ENCODE results near the gene ATP6V1F. TPM values are rescaled to one million over a fixed set of nuclear protein-coding genes. Genes with fewer than 3 reads are reported as not detected.
A peak's percentile ranks its signal among the peaks of the same experiment; 100 is the strongest.

Gene ATP6V1F
- total RNA-seq, 2 experiments from 2014 or later: 127 to 158 TPM

GRCh38 chr7:128873234-128873633, 10.6 kb downstream of the ATP6V1F start:
- Mint-ChIP-seq H3K27me3 (peaks cover 25% of the 10 kb centered on the region), H3K36me3 (no peaks in the 10 kb centered on the region), H3K4me1 (peaks cover 15% of the 10 kb centered on the region), H3K27ac (no peak overlapping the region), H3K9me3 (ENCODE audit: low read depth) (no peaks in the 10 kb centered on the region), H3K4me3 (no peak overlapping the region)
- ATAC-seq: no peak
- DNase-seq: no peak
- CTCF ChIA-PET: interaction anchor here (1.2 to 7.0 kb wide), 3 partner anchors 9 to 11 kb away, joined by 3 to 65 read pairs (median 5); partner anchors contain the start of gene ATP6V1F

DNA sequence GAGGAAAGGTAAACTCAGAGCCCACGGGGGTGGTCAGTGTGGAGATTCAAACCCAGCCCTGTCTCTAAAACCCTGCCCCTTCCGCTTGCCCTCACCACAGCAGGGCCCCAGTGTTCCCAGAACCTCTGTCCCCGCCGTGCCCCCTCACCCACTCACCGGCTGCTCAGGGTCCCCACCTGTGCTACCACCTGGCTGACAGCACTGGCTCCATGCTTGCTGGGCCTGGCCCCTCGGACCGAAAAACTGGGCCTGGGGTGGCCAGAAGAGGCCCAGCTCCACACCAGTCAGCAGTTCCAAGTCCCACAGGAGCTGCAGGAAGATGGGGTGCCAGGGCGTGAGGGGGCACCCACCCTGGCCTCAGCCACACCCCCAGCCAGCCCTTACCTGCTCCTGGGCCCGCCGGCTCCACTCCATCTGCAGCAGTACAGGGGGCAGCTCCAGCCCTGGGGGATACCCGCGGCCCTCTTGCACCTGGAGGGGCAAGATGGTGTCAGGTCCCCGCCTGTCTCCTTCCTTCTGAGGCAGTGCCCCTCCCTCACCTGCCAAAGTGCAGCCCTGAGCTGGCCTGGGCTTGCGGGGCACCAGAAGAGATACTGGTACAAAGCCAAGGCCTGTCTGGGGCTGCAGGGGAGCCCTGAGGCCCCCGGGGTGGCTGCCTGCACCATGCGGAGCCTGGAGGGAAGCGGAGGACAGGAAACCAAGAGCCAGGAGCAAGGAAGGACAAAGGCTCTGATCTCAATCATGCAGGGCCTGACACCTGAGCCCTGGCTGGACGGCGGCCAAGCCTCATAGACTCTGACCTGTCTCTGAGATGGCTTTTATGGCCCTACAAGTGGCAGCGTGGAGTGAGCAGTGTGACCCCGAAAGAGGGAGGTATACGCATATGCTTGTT, 11.7 kb downstream of the ATP6V1F start:
- Mint-ChIP-seq H3K27ac (no peak overlapping the region), H3K4me1 (peaks cover 14% of the 10 kb centered on the region), H3K36me3 (no peaks in the 10 kb centered on the region), H3K27me3 (peaks cover 21% of the 10 kb centered on the region), H3K4me3 (no peak overlapping the region), H3K9me3 (ENCODE audit: low read depth) (no peaks in the 10 kb centered on the region)
- CTCF ChIA-PET: interaction anchor here (1.4 to 1.8 kb wide), 4 partner anchors 9 to 32 kb away, joined by 3 to 11 read pairs (median 5); partner anchors contain the start of gene ATP6V1F
- ATAC-seq: no peak
- DNase-seq: no peak

DNA sequence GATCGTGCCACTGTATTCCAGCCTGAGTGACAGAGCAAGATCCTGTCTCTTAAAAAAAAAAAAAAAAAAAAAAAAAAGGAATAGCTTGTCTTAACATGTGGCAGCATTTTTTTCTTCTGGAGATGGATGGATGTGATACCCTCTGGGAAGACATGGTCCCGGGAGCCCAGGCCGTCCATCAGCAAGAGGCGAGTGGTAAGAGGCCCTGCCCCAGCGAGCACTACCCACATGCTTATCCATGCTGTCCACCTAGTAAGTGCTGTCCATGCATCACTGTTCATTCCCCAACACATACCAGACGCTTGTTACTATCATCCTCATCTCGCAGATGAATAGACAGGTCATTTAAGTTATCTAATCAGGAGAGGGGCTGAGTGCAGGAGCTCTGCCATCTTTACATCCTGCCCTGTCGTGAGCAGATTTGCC, 12.9 kb downstream of the ATP6V1F start:
- CTCF ChIA-PET: interaction anchor here (1.4 to 1.8 kb wide), 4 partner anchors 8 to 216 kb away, joined by 3 to 11 read pairs (median 4); partner anchors contain the start of gene ATP6V1F
- Mint-ChIP-seq H3K9me3 (ENCODE audit: low read depth) (no peaks in the 10 kb centered on the region), H3K27ac (peak overlapping the region; percentile 38), H3K36me3 (no peaks in the 10 kb centered on the region), H3K4me3 (no peak overlapping the region), H3K4me1 (peaks cover 13% of the 10 kb centered on the region), H3K27me3 (peaks cover 14% of the 10 kb centered on the region)
- no peak for ATAC-seq
- DNase-seq: no peak

DNA sequence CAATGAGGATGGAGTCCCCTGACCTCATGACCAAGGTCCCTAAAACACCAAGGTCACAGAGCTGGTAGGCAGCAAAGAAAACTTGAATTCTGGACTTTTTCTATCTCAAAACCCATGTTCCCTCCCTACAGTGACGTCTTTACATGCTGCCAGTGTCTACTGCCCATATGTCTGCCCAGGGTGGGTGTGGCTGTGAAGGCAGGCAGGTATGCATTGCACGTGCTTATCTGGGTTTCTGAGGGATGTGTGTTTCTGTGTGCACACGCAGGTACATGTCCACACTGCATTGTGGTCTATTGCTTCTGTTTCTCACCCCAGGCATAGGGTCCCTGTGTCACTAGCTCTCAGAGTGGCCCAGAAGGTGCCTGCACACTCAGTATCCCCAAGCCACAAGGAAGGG, 13.5 kb downstream of the ATP6V1F start:
- H3K4me3 Mint-ChIP-seq: no peak overlapping the region
- H3K4me1 Mint-ChIP-seq: peaks cover 13% of the 10 kb centered on the region
- no peaks in the 10 kb centered on the region for H3K9me3 Mint-ChIP-seq (ENCODE audit: low read depth)
- H3K27me3 Mint-ChIP-seq: peaks cover 11% of the 10 kb centered on the region
- CTCF ChIA-PET: interaction anchor here (1.4 kb wide), 2 partner anchors 34 to 216 kb away, joined by 3 read pairs; no protein-coding TSS in a partner anchor
- no peak for DNase-seq
- no peaks in the 10 kb centered on the region for H3K36me3 Mint-ChIP-seq
- H3K27ac Mint-ChIP-seq: no peak overlapping the region
- ATAC-seq: no peak

- Mint-ChIP-seq H3K36me3 (no peaks in the 10 kb centered on the region), H3K4me1 (peaks cover 13% of the 10 kb centered on the region), H3K27ac (no peak overlapping the region), H3K4me3 (no peak overlapping the region), H3K9me3 (ENCODE audit: low read depth) (no peaks in the 10 kb centered on the region), H3K27me3 (peaks cover 9% of the 10 kb centered on the region)
- CTCF ChIA-PET: interaction anchor here (1.4 kb wide), 1 partner anchor 215 kb away, joined by 3 read pairs; no protein-coding TSS in a partner anchor
- ATAC-seq: no peak
- DNase-seq: no peak
Observed at GRCh38 chr7:128876586-128876977, 13.9 kb downstream of the ATP6V1F start.

DNA sequence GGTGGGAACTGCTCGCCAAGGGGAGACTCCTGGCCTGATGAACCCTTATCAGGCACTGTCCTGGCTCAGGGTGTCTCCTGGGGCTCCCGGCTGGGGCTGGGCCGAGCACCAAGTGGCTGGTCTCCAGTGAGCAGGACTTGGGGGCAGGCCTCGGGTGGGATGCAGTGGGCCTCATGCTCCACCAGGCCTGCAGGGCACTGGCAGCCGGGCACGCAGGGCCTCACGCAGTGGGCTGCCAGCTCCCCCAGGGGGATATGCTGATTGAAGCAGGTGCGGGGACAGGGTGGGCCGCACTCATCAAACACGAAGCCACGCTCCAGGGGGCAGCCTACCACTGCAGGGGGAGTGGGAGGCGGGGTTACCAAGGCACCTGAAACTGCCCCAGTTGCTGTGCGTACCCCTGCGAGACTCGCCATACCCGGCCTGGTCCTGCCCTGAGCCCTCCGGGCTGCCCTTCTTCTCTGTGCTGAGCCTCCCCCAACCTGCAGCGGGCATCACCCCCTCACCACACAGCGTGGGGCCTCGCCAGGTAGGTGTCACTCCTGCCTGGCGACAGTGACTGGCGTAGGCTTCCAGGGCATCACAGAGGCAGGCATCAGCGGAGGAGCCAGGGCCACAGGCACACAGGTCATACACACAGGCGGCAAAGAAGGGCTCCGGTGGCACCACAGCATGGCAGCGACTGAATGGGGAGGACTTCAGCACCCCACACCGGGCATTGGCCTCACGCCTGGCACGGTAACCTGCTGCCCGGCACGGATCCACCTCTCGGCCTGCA, 14.5 kb downstream of the ATP6V1F start:
- CTCF ChIA-PET: interaction anchor here (1.0 to 8.5 kb wide), 2 partner anchors 8 to 15 kb away, joined by 3 to 107 read pairs; partner anchors contain the start of gene ATP6V1F
- Mint-ChIP-seq H3K4me3 (no peak overlapping the region), H3K27ac (no peak overlapping the region), H3K4me1 (peaks cover 13% of the 10 kb centered on the region), H3K27me3 (peaks cover 3% of the 10 kb centered on the region), H3K9me3 (ENCODE audit: low read depth) (no peaks in the 10 kb centered on the region), H3K36me3 (no peaks in the 10 kb centered on the region)
- ATAC-seq (no peak), DNase-seq (no peak)

- no peak for ATAC-seq
- Mint-ChIP-seq H3K36me3 (no peaks in the 10 kb centered on the region), H3K4me3 (no peak overlapping the region), H3K9me3 (ENCODE audit: low read depth) (no peaks in the 10 kb centered on the region), H3K27ac (peak overlapping the region; percentile 52), H3K4me1 (peaks cover 14% of the 10 kb centered on the region), H3K27me3 (peaks cover 2% of the 10 kb centered on the region)
- CTCF ChIA-PET: interaction anchor here (1.0 to 8.5 kb wide), 2 partner anchors 8 to 16 kb away, joined by 3 to 107 read pairs; partner anchors contain the start of gene ATP6V1F
- no peak for DNase-seq
Observed at GRCh38 chr7:128877756-128878120, 15.1 kb downstream of the ATP6V1F start.

DNA sequence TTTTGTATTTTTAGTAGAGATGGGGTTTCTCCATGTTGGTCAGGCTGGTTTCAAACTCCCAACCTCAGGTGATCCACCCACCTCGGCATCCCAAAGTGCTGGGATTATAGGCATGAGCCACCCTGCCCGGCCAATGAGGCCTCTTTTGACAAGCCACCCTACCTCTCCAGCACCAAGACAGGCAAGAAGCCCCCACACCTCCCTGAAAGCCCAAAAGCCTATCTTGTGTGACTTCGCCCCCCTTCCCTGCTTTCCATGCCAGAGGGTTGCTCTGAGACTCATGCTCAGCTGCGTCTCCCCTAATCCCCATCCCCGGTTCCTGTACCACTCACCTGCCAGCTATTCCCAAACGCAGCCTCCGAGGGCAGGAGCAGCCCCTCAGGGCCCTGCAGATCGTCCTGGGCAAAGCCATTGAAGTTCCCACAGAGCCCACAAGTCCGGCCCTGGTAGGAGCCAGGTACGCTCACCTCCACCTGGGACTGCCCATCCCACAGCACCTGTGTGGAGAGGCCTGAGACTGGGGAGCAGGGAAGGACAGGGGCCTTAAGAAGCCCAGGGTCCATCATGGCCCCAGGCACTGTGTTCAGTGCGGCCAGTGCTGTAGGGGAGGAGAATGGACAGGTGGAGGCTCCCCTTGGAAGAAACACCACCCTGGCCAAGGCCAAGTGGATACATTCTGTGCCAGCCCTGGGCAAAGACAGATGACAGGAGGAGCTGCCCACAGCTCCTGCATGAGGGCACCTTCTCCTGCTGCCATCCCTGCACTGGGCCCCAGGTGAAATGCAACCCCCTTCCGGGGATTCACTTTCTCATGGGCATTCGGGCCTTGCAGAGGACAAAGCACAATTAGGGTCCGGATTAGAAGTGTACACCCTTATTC, 15.8 kb downstream of the ATP6V1F start:
- ATAC-seq: no peak
- no peak overlapping the region for H3K4me3 Mint-ChIP-seq
- CTCF ChIA-PET: interaction anchor here (1.0 to 8.5 kb wide), 2 partner anchors 9 to 16 kb away, joined by 3 to 107 read pairs; partner anchors contain the start of gene ATP6V1F
- peaks cover 2% of the 10 kb centered on the region for H3K27me3 Mint-ChIP-seq
- no peaks in the 10 kb centered on the region for H3K36me3 Mint-ChIP-seq
- H3K4me1 Mint-ChIP-seq: peaks cover 18% of the 10 kb centered on the region
- no peak overlapping the region for H3K27ac Mint-ChIP-seq
- no peak for DNase-seq
- no peaks in the 10 kb centered on the region for H3K9me3 Mint-ChIP-seq (ENCODE audit: low read depth)

GRCh38 chr7:128879461-128879938, 16.8 kb downstream of the ATP6V1F start:
- Mint-ChIP-seq H3K4me1 (peaks cover 28% of the 10 kb centered on the region), H3K4me3 (no peak overlapping the region), H3K27ac (no peak overlapping the region), H3K9me3 (ENCODE audit: low read depth) (no peaks in the 10 kb centered on the region), H3K27me3 (peaks cover 2% of the 10 kb centered on the region), H3K36me3 (no peaks in the 10 kb centered on the region)
- ATAC-seq (no peak), DNase-seq (no peak)
- CTCF ChIA-PET: interaction anchor here (0.8 to 8.5 kb wide), 5 partner anchors 17 to 405 kb away, joined by 3 to 107 read pairs (median 4); partner anchors contain the start of gene ATP6V1F

DNA sequence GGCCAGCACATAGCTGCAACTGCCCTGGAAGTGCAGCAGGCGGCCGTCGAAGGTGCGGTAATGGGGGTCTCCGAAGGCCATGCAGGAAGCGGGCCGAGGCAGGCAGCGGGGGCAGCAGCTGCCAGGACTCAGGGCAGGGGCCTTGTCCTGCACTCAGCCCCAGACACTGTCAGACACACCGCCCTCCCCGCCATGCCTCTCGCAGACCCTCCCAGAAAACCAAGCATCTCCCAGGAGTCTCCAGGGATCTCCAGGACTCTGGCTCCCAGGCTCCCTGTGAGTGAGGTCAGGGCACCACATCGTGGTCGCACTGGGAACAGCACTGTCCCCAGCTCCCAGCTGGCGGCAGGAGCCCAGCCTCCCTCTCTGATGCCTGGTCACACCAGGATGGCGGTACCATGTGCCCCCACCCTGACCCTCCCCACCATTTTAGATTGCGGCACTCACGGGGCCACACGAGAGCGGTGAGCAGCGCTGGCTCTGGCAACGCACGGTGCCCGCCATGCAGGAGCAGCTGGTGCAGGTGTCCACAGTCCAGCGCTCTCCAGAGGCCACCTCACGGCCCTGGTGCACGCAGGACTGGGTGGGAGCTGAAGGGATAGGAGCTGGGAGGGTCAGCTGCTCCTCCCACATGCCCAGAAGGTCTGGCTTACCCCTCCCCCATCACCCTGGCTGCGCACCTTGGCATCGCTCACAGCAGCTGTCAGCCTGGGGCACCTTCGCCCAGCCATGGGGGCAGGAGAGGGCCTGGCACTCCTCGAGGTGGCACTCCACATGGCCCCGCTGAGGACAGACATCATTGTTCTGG, 17.5 kb downstream of the ATP6V1F start:
- Mint-ChIP-seq H3K27me3 (peaks cover 4% of the 10 kb centered on the region), H3K4me3 (no peak overlapping the region), H3K36me3 (no peaks in the 10 kb centered on the region), H3K4me1 (peaks cover 32% of the 10 kb centered on the region), H3K27ac (no peak overlapping the region), H3K9me3 (ENCODE audit: low read depth) (no peaks in the 10 kb centered on the region)
- DNase-seq (no peak), ATAC-seq (no peak)
- CTCF ChIA-PET: interaction anchor here (0.8 to 8.5 kb wide), 6 partner anchors 10 to 405 kb away, joined by 3 to 107 read pairs (median 30); partner anchors contain the start of gene ATP6V1F

- Mint-ChIP-seq H3K4me3 (no peak overlapping the region), H3K27ac (no peak overlapping the region), H3K4me1 (peaks cover 33% of the 10 kb centered on the region), H3K9me3 (ENCODE audit: low read depth) (no peaks in the 10 kb centered on the region), H3K27me3 (peaks cover 5% of the 10 kb centered on the region), H3K36me3 (no peaks in the 10 kb centered on the region)
- ATAC-seq (no peak), DNase-seq (no peak)
- CTCF ChIA-PET: interaction anchor here (0.7 to 8.5 kb wide), 7 partner anchors 11 to 272 kb away, joined by 3 to 107 read pairs (median 5); partner anchors contain the start of gene ATP6V1F
Observed at GRCh38 chr7:128880791-128881457, 18.3 kb downstream of the ATP6V1F start.
